ENCODE results near the gene ARMH3.

The ARMH3 gene

DNA sequence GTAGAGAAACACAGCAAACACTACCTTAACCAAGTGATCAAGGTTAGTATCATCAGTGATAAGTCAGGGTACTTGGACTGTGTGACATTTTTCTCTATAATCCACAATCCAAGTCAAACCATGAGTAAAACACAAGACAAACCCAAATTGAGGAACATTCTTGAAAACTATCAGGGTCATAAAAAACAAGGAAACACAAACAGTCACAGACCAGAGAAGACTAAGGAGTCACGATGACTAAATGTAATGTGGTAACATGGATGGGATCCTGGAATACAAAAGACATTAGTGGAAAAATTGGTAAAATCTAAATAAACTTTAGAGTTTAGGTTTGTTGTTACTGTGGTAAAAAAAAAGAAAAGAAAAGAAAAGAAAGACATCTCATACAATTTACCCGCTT is 103.8 kb downstream of the ARMH3 start:
- H3K4me2 ChIP-seq (ENCODE audit: low read depth, low read length): no peak overlapping the region
- no peak overlapping the region for H3K4me3 ChIP-seq (ENCODE audit: low read length)
- H3K9ac ChIP-seq (ENCODE audit: low read length): no peak overlapping the region
- H3K27ac ChIP-seq (ENCODE audit: low read length): no peak overlapping the region
- no peak for DNase-seq
- H3K4me1 ChIP-seq (ENCODE audit: low read length): peaks cover 9% of the 10 kb centered on the region
- no peaks in the 10 kb centered on the region for H3K9me3 ChIP-seq (replicated peaks; ENCODE audit: insufficient read depth, low read length)
- no peaks in the 10 kb centered on the region for H4K20me1 ChIP-seq (ENCODE audit: insufficient read depth, low read length)
- H2AFZ ChIP-seq (ENCODE audit: low read length): no peak overlapping the region
- H3K79me2 ChIP-seq (ENCODE audit: low read length): no peaks in the 10 kb centered on the region
- H3K9me2 ChIP-seq (replicated peaks; ENCODE audit: insufficient read depth, low read length): no peaks in the 10 kb centered on the region
- no peaks in the 10 kb centered on the region for H3K36me3 ChIP-seq (replicated peaks; ENCODE audit: insufficient read depth, low read length)
- H3K27me3 ChIP-seq (replicated peaks; ENCODE audit: insufficient read depth, low read length): no peaks in the 10 kb centered on the region
- H3F3A ChIP-seq (ENCODE audit: insufficient read depth, low read length): no peaks in the 10 kb centered on the region
- TF ChIP-seq, protein P1, sequence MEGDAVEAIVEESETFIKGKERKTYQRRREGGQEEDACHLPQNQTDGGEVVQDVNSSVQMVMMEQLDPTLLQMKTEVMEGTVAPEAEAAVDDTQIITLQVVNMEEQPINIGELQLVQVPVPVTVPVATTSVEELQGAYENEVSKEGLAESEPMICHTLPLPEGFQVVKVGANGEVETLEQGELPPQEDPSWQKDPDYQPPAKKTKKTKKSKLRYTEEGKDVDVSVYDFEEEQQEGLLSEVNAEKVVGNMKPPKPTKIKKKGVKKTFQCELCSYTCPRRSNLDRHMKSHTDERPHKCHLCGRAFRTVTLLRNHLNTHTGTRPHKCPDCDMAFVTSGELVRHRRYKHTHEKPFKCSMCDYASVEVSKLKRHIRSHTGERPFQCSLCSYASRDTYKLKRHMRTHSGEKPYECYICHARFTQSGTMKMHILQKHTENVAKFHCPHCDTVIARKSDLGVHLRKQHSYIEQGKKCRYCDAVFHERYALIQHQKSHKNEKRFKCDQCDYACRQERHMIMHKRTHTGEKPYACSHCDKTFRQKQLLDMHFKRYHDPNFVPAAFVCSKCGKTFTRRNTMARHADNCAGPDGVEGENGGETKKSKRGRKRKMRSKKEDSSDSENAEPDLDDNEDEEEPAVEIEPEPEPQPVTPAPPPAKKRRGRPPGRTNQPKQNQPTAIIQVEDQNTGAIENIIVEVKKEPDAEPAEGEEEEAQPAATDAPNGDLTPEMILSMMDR (IDR thresholded peaks at IDR 0.05; ENCODE audit: low read length): no peak
- TF ChIP-seq EZH2 (optimal IDR thresholded peaks at IDR 0.05; ENCODE audit: low read depth, low read length) (no peak), EZH2phosphoT487 (IDR thresholded peaks at IDR 0.05; ENCODE audit: low read length) (no peak)

DNA sequence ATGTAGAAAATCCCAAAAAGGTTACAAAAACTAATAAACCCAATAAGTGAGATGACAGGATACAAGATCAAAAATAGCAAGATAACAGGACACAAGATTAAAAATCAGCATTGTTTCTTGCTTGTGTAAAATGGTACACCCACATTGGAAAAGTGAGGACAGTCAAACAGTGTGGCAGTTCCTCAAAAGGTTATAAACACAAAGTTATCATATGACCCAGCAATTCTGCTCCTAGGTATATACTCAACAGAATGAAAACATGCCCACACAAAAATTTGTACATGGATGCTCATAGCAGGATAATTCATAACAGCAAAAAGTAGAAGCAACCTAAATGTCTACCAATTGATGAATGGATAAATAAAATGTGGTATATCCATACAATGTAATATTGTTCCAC is 105.8 kb downstream of the ARMH3 start:
- Histone ChIP-seq H2AFZ (ENCODE audit: low read length) (no peak overlapping the region), H3K4me2 (ENCODE audit: low read depth, low read length) (no peak overlapping the region), H4K20me1 (ENCODE audit: insufficient read depth, low read length) (no peaks in the 10 kb centered on the region), H3K27ac (ENCODE audit: low read length) (no peak overlapping the region), H3K4me1 (ENCODE audit: low read length) (peaks cover 9% of the 10 kb centered on the region), H3K9me3 (replicated peaks; ENCODE audit: insufficient read depth, low read length) (no peaks in the 10 kb centered on the region), H3K27me3 (replicated peaks; ENCODE audit: insufficient read depth, low read length) (no peaks in the 10 kb centered on the region), H3F3A (ENCODE audit: insufficient read depth, low read length) (no peaks in the 10 kb centered on the region), H3K9me2 (replicated peaks; ENCODE audit: insufficient read depth, low read length) (no peaks in the 10 kb centered on the region), H3K36me3 (replicated peaks; ENCODE audit: insufficient read depth, low read length) (no peaks in the 10 kb centered on the region), H3K4me3 (ENCODE audit: low read length) (no peak overlapping the region), H3K79me2 (ENCODE audit: low read length) (no peaks in the 10 kb centered on the region), H3K9ac (ENCODE audit: low read length) (no peak overlapping the region)
- DNase-seq: no peak
- TF ChIP-seq EZH2phosphoT487 (IDR thresholded peaks at IDR 0.05; ENCODE audit: low read length): no peak
- TF ChIP-seq, protein P1 (IDR thresholded peaks at IDR 0.05; ENCODE audit: low read length): no peak
- no peak for TF ChIP-seq EZH2 (optimal IDR thresholded peaks at IDR 0.05; ENCODE audit: low read depth, low read length)

DNA sequence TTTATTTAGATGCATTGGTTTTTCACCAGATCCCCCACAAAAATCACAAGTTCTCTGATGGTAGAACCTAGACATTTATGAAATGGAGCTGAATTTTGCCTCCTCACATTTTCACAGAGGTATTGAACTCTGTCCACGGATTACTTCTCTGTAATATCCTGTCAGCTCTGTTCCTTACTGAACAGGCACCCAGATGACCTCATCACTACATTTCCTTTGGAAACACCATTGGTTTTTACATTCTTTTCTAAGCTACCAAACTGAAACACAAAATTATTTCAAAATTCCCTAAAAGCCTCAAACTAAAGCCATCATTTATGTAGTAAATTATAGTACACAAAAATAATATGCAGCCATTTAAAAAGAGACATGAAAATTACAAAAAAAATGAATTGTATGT is 114.1 kb downstream of the ARMH3 start:
- no peak overlapping the region for H2AFZ ChIP-seq (ENCODE audit: low read length)
- no peaks in the 10 kb centered on the region for H3K27me3 ChIP-seq (replicated peaks; ENCODE audit: insufficient read depth, low read length)
- no peaks in the 10 kb centered on the region for H3K79me2 ChIP-seq (ENCODE audit: low read length)
- no peaks in the 10 kb centered on the region for H3K9me2 ChIP-seq (replicated peaks; ENCODE audit: insufficient read depth, low read length)
- no peaks in the 10 kb centered on the region for H4K20me1 ChIP-seq (ENCODE audit: insufficient read depth, low read length)
- no peak overlapping the region for H3K4me2 ChIP-seq (ENCODE audit: low read depth, low read length)
- no peak for DNase-seq
- H3K27ac ChIP-seq (ENCODE audit: low read length): no peak overlapping the region
- H3K36me3 ChIP-seq (replicated peaks; ENCODE audit: insufficient read depth, low read length): no peaks in the 10 kb centered on the region
- H3K9me3 ChIP-seq (replicated peaks; ENCODE audit: insufficient read depth, low read length): no peaks in the 10 kb centered on the region
- no peak overlapping the region for H3K4me3 ChIP-seq (ENCODE audit: low read length)
- no peaks in the 10 kb centered on the region for H3K4me1 ChIP-seq (ENCODE audit: low read length)
- no peaks in the 10 kb centered on the region for H3F3A ChIP-seq (ENCODE audit: insufficient read depth, low read length)
- TF ChIP-seq EZH2 (optimal IDR thresholded peaks at IDR 0.05; ENCODE audit: low read depth, low read length) (no peak), EZH2phosphoT487 (IDR thresholded peaks at IDR 0.05; ENCODE audit: low read length) (no peak)
- H3K9ac ChIP-seq (ENCODE audit: low read length): no peak overlapping the region

DNA sequence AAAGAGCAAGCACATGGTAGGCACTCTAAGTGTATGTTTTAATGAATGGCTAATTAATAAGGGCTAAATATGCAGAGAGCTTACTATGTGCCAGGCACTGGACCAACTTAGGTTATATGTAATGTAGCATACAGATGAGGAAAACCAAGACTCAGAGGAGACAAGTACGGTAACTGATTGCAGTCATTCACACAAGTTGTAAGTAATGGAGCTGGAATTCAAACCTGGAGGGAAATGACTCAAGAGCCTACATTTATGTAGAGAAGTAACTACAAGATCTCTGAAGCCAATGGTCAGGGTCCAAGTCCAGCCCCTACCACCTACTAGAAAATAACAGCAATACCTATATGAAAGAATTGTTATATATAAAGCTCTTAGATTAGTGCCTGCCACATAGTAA is 115.1 kb downstream of the ARMH3 start:
- Histone ChIP-seq H3K4me3 (ENCODE audit: low read length) (no peak overlapping the region), H3K79me2 (ENCODE audit: low read length) (no peaks in the 10 kb centered on the region), H3K36me3 (replicated peaks; ENCODE audit: insufficient read depth, low read length) (no peaks in the 10 kb centered on the region), H3K4me2 (ENCODE audit: low read depth, low read length) (no peak overlapping the region), H3K4me1 (ENCODE audit: low read length) (no peaks in the 10 kb centered on the region), H3F3A (ENCODE audit: insufficient read depth, low read length) (no peaks in the 10 kb centered on the region), H3K27me3 (replicated peaks; ENCODE audit: insufficient read depth, low read length) (no peaks in the 10 kb centered on the region), H4K20me1 (ENCODE audit: insufficient read depth, low read length) (no peaks in the 10 kb centered on the region), H3K9ac (ENCODE audit: low read length) (no peak overlapping the region), H3K9me2 (replicated peaks; ENCODE audit: insufficient read depth, low read length) (no peaks in the 10 kb centered on the region), H3K27ac (ENCODE audit: low read length) (no peak overlapping the region), H2AFZ (ENCODE audit: low read length) (no peak overlapping the region), H3K9me3 (replicated peaks; ENCODE audit: insufficient read depth, low read length) (no peaks in the 10 kb centered on the region)
- TF ChIP-seq EZH2 (optimal IDR thresholded peaks at IDR 0.05; ENCODE audit: low read depth, low read length) (no peak), EZH2phosphoT487 (IDR thresholded peaks at IDR 0.05; ENCODE audit: low read length) (no peak)
- TF ChIP-seq, protein P1 (IDR thresholded peaks at IDR 0.05; ENCODE audit: low read length): no peak
- DNase-seq: no peak
